Left ventricle myocardium superior (tissue), 1 donor: Measurements from ENCODE around the gene IFT25. TPM values are rescaled to one million over a fixed set of nuclear protein-coding genes. Genes with fewer than 3 reads are reported as not detected.

ENCODE experiments used
- ATAC-seq: fragments of 200-7000 bp; cut with Tn5 transposase; one replicate; pipeline ENCODE4 v1.9.1; 2020; ENCODE audit warnings: mild to moderate bottlenecking, moderate library complexity
- DNase-seq: peaks from one replicate; pipeline ENCODE4 v3.0.0-alpha.2; 2020
- intact Hi-C: fragments of 100-400 bp; cut with micrococcal nuclease; formaldehyde crosslinking; loops from one replicate; pipeline ENCODE4 v1.11.0; 2022
- total RNA-seq: library from RNA; stranded (reverse); fragmentation: NEBNext Ultra II Directional; extraction: Animal tissue kit (Norgen Biotek cat#: 25700); gene quantifications from one replicate; pipeline ENCODE4 v1.2.1, GENCODE V29; 2021
- donor health status: DM: no; HTN: yes; CAD: no; lungs with severe emphysema.

Gene IFT25
- total RNA-seq, 1 donor from 2014 or later = 8.8 TPM

DNA sequence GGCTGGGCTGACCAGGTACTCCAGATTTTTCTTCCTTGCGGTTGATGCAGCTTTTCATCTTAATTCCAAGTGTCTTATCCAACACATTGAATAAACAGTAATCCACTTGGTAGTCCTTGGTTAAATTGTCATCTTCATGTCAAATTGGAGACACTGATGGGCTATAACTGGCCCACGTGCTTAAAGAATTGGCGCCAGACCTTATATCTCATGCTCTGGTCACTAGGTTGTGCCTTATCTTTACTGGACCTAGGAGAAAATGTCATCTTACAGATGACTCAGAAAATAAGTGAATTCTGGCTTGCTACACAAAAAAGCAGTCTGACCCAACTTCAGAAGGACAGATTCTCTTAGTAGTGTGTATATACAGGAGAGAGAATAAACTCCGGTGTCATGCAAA lies 16.9 kb upstream of the IFT25 start:
- ATAC-seq (no peak), DNase-seq (no peak)
- intact Hi-C loops = no loop called here

DNA sequence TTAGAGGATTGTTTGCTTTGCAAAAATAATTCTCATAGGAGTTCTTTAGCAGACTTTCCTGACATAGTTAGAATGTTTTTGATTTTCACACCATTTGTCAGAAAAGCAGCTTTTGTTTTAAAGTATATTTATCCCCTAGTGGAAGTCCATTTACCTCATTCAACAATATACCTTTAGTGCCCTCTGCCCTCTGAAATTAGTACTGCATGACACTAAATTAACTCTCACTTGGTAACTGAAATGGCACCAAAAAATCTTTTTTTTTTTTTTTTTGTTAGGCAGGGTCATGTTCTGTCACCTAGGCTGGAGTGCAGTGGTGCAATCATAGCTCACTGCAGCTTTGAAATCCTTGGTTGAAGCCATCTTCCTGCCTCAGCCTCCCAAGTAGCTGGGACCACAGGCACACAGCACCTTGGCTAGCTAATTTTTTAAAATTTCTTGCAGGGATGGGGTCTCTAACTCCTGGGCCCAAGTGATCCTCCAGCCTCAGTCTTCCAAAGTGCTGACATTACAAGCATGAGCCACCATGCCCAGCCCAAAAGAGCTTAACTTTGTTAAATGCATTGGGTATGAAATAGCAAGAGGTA lies 14.3 kb upstream of the IFT25 start:
- ATAC-seq (no peak), DNase-seq (no peak)
- intact Hi-C loops = loop anchor here (5.0 kb wide), 1 partner anchor 82 kb away; no protein-coding TSS in a partner anchor

DNA sequence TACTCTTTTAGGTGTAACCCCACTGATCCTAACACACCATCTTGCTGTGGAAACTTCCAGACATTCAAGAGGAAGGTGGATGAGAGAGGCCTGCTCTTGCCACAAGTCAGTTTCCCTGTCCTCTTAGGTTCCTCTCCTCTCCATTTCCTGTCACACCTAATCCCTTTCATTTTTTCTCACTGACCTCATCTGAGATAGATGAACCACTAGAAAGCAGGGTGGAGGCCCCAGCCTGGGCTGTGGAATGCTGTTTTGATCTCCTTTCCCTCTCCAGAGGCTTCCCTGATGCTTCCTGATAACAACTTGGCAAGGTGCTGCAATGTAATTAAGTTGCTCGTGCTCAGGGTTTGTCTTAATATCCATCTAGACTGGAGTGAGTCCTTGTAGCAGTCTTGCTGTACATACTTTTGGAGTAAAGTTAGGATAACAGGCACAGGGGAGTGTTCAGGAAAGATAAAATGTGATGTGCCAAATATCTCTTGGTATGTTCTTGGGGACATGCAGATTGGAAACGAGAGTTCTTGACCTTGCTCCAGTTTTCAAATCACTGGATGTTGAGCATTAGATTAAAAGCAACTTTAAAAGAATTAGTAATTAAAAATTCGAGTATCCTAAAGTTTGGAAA lies 11.8 kb upstream of the IFT25 start:
- ATAC-seq = no peak
- intact Hi-C loops = loop anchor here (5.0 kb wide), 1 partner anchor 80 kb away; no protein-coding TSS in a partner anchor
- no peak for DNase-seq

DNA sequence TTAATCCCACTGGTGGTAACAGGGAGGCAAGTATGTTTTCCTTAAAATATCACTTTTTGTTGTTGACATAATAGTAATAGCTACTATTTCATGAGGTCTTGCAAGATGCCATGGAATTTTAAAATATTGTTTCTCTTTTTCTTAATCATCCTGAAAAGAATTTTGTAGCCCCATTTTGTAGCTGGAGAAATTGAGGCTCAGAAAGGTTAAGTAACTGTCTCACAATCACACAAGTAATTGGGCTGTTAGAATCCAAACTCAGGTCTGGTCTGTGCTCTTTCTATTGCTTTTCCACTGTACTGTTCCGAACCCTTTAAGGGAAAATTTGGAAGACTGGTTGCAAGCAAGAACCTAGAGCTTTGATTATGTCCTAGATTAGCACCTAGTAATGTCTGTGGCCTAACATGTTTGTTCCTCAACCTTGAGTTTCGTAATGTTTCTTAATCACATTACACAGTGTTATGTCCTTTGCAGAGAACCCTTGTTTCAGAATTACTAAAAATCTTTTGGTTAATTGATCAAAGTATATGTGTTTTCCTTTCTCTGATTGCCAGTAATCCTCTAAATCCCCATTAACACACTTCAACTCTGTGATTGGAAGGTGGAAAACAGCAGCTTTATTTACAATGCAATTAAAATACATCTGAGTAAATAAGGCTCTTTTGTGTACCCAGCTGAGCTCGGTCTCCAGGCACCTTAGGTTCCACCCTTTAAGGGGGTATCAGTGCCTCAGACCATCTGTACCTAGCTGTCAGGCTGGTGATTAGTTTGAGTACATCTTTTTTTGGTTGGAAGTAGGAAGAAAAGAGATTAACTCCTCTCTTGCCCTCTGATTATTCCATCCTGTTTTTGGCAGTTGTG lies 11.0 kb upstream of the IFT25 start:
- no peak for DNase-seq
- intact Hi-C loops = loop anchor here (5.0 kb wide), 1 partner anchor 79 kb away; no protein-coding TSS in a partner anchor
- no peak for ATAC-seq

DNA sequence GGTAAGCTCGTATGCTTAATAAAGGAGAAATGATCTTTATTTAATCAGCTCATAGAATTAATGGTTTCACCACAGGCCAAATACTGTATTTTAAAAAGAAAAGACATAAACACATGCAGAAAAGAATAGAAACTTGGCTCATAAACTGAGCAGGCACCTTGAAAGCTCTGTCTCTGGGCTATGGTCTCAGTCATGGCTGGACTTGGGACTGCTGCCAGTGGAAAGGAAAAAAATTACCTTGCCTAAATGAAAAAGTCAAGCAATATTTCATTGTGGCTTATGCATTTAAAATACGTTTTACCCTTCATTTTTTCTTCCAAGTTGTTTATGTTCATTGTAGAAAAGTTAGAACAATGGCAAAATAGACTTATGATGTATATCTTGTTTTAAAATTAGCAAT lies 8.6 kb upstream of the IFT25 start:
- no peak for DNase-seq
- ATAC-seq = no peak
- intact Hi-C loops = no loop called here

DNA sequence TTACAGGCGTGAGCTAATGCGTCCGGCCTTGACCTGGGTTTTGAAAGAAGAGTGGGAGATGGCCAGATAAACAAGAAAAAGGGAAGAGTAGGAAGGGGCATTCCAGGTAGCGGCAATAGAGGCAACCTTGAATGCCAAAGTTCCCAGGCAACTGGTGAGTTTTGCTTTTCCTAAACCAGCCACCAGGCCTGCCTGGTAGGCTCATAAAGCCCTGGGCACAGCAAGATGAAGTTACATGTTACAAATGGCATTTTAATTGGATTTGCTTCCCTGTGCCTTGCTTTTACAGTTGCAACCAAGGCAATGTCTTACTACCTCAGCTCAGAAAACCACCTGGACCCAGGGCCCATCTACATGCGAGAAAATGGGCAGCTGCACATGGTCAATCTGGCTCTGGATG lies 6.2 kb upstream of the IFT25 start:
- intact Hi-C loops = no loop called here
- DNase-seq (no peak), ATAC-seq (no peak)

DNA sequence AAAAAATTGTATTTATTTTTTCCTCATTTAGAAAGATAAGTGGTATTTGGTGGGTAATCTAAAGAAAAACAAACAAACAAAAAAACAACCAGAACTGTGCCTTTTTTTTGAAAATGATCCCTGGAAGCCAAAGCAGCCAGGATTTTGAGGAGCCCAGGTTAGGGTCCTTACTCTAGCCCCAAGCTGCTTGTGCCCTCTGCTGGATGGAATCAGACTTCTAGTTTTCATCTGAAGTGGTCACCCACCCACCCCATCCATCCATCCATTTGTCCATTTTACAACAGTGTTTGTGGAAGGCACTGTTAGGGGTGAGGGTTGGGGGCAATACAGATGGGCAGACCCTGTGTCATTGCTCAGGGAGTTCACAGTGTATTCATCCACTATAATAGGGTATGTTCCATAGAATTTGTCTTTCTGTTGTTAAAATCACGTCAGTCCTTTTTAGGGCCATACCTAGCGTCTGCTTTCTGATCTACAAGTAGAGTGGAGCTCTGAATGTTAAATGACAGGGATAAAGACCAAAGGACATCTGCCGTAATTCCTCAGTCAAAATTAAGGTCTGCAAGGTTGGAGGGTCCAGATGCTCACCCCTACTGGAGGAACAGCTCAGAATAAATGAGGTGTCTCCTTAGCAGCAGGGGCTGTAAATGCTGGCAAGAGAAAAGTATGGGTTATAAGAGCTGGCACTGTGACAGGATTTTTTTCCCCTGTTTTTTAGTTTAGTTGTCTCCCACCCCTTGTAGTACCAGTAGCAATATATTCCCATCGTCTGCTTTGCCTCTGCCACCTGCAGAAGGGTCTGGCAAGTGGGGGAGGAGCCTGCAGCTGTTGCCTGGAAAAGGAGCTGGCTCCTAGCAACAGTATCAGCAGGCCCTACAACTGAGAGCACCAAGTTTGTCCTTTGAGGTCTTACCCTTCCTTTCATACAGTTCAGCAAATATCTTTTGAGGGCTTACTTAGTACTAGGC lies 3.8 kb upstream of the IFT25 start:
- DNase-seq = peak; percentile 40
- no peak for ATAC-seq
- intact Hi-C loops = no loop called here

DNA sequence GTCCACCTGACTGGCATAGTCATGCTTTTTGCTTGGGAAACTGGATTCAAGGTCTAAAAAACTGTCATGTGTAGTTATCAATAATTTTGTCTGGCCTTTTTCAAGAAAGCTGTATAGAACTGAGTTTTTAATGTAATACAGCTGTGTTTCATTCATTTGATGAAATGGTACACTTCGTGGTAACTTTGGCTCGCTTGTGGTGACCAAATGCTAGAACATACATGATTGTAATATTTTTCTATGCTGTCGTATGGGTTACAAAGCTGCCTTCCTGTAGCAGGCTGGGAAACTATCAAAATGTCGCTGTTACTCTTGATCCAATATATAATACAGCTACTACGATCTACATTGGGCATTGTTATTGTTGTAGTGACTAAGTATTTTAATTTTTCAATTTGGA lies 2.8 kb upstream of the IFT25 start:
- DNase-seq (no peak), ATAC-seq (no peak)
- intact Hi-C loops = no loop called here

DNA sequence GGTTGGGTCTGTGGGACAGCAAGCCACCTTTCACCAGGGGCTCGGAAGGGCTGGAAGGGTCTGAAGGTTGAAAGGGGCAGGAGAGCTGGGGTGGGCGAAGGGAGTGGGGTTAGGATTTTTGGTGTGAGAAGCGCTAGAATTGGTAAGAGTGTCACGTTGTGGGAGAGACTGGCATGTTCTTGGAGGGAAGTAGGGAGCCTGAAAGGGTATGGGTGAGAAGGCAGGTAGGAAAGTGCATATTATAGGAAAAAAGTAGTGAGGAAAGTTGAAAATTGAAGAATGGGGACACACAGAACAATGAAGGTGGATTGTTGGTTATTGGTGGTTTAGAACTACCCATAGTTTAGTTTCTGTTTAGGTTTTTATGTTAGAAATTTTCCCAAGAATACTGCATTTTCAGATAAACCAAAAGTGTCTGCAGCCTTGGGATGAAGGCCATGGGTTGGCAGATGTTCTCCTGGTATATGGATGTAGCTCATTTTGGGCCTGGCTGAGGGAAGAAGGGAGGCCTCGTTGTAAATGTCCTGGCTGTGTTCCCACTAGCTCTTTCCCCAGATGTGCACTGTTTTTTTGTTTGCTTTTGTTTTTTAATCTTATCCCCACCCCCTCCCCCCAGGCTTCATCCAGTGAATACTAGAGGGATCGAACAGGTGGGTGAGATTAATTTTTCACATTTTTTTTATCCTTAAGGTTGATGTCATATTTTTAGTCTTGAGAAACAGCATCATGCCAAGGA lies 1.8 kb upstream of the IFT25 start:
- intact Hi-C loops = no loop called here
- ATAC-seq = no peak

DNA sequence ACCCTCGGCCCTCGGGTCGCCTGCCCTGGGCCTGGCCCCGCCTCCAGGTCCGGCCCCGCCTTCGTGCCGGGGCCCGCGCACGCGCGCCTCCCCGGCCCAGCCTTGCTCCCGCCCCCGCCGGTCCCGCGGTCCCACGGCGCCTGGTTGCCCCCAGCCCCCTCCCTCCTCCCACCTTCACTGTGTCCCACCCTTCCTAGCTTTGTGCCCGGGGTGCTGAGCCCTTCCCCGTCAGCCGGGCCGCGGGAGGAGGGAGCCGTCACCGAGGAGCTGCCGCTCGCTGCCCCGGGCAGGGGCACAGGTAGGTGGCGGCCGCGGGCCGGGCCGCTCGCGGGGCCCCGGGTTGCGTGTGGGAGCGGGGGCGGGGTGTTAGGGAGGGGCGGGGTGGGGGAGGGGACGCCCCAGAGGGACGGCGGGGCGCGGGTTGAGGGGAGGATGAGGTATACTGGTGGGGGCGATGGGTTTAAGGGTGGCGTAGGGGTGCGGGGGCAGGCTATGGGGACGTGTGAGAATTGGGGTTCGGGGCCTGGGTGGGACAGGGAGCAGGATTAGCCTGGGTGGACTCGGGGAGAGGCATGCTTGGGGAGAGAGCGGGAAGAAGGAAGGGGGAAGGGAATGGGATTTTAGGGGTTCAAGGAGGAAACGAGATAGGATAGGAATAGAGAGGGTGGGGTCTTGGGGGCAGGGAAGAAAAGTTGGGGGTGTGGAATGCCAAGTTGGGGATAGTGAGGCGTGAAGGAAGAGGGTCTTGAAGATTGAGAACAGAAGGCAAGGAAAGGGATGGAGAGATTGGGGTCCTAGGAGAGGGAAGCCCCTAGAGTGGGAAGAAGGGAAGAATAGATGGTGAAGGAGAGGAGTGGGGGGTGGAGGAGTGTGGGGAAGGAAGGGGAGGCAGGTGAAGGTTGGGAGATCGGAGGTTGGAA lies 1.0 kb upstream of the IFT25 start, which contains the start of gene LRRC42:
TSS of gene LRRC42 (plus strand) at position 99 of the 920 bp plus-strand sequence. CDS start 5,650 bp downstream, outside the sequence.
- no peak for DNase-seq
- intact Hi-C loops = no loop called here
- peak; percentile 90 for ATAC-seq

More for the DNA sequence above, 1.8 kb upstream of the IFT25 start:
- DNase-seq = no peak

DNA sequence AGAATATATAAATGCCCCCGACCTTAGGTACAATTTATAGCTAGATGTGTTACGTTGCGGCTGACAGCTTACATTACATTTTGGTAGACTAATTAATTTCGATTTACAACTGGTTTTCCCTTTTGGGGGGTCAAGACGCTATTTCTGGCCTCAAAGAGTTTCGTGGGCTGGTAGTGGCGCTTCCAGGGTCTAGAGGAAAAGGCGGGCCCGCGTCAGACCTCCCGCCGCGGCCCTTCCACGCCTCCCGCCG lies 391 bp downstream of the IFT25 start:
- ATAC-seq (no peak), DNase-seq (no peak)
- intact Hi-C loops = no loop called here

DNA sequence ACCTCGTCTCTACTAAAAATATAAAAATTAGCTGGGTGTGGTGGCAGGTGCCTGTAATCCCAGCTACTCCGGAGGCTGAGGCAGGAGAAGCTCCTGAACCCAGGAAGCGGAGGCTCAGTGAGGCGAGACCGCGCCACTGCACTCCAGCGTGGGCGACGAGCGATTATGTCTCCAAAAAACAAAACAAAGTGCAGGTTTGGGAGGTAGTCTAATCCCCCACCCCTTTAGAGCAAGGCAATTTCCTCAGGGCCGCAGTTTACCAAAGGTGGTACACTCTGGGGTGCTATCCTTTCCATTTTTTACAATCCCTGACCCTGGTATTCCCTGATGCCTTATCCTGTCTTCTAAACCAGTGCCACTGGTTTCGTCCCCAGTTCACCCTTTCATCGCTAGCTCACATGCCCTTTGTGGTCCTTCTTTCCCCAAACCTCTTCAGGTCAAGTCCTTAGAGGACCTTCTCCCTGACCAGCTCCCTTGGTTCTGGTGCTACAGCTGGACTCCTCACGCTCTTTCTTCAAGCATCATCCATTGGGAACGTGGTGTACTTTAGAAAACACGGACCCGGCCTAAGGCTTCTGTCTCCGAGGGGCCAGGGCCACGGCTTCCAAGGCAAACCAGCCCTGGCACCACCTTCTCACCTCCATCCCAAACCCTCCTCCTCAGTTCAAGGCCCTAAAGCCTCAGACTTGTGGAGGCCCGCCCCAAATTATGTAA lies 873 bp downstream of the IFT25 start:
- ATAC-seq = no peak
- no peak for DNase-seq
- intact Hi-C loops = no loop called here

DNA sequence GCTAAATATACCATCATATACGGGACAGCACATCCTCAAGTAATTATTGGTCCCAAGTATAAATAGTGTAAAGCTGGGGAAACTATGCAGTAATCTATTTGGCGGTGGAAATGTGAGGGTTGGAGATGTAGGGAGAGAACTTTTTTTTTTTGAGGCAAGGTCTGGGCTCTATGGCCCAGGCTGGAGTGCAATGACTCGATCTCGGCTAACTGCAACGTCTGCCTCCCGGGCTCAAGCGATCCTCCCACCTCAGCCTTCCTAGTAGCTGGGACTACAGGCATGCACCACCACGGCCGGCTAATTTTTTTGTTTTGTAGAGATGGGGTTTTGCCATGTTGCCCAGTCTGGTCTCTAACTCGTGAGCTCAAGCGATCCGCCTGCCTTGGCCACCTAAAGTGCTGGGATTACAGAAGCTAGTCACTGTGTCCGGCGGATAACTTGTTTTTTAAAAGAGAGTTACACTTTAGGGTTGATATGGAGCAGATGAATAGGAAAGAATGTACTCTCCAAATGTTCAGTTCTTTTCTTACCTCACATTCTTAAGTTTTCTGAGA lies 1.9 kb downstream of the IFT25 start:
- no peak for ATAC-seq
- no peak for DNase-seq
- intact Hi-C loops = no loop called here

DNA sequence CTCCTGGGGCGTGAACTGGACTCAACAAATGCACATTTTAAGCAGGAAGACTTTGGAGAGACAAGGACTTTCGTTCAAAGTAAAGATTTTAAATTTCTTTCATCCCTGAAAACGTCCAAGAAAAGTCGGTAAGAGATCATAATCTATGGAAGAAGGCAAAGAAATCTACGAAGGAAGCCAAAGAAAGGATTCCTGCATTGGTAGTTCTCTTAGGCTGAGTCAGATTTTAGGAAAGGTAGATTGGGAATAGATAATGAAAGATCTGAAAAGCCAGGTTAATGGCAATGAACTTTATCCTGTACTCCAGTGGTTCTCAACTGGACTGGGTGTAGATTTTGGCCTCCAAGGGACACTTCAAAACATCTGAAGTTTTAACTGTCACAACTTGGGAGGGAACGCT lies 2.4 kb downstream of the IFT25 start:
- intact Hi-C loops = no loop called here
- DNase-seq = no peak
- ATAC-seq = no peak

DNA sequence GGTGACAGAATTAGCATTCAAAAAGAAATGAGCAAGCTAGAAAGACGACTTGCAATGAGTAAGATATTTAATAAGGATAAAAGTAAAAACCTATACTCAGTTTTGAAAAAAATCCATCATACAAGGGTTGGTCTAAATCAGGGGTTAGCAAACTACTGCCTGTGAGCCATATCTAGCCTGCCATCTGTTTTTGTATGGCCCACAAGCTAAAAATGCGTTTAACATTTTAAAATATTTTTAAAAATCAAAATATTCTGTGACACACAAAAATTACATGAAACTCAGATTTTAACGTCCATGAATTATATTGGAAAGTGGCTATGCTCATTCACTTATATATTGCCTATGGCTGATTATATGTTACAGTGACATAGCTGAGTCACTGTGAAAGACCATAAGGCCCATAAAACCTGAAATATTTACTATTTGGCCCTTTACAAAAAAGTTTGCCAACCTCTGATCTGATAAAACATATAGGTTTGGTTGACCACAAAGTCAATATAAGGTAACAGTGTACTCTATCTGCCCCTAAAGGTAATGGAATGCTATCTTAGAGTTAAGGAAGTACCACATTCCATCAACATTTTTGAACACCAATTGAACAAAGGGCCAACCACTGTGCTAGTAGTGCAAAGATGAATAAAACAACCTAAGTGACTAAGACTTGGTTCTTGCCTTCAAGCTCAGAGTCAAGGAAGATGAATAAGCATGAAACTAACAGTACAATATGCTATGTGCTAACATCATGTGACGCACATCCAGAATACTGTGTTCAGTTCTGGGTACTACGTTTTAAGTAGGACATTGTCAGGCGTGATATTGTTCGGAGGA lies 3.2 kb downstream of the IFT25 start:
- ATAC-seq = no peak
- no peak for DNase-seq
- intact Hi-C loops = no loop called here
